GM21447 (cell line): ENCODE data around the gene NCEH1.
A peak's percentile ranks its signal among the peaks of the same experiment; 100 is the strongest.

ENCODE experiments used
- ATAC-seq: cut with Tn5 transposase; IDR thresholded peaks from one replicate; pipeline ENCODE4 v1.9.1; 2021; ENCODE audit not compliant: unreplicated experiment

The NCEH1 gene

DNA sequence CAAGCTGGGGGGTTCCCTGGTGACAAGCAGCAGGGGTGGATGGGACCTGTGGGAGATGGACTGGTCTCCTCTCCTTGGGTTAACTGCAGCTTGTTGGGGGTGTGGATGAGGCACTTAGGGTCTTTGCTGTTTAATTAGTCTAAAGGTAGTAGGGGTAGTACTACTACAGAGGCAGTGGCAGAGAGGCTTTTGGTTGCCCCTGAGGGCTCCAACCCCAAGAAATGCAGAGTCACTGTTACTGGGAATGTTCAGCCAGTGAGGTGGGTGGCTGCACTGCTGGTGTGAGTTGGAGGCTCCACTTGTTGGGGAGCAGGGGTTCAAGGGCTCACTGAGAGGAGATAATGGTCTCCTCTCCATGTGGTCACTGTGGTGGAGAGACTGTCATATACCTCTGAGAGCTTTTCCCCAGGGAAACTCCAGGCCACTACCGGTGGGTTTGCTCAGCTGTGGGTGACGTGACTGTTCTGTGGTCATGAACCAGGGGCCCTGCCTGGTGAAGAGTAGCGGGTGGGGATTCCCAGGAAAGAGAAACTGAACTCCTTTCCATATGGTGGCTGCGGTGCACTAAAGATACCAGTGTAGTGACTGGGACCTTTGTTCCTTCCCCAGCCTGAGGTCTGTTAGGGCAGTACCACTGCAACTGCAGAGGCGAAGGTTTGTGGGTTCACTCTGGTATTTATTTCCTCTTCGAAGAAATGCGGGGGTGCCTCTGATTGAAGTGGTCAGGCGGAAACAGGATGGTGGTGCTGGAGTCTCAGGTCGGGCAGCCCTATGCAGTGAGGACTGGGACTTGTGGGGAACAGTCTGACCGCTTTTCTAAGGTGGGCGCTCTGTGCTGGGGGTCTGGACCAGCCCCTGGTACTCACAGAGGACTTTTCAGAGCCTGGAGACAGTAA, 118.7 kb downstream of the NCEH1 start:
- peak; percentile 87 for ATAC-seq

DNA sequence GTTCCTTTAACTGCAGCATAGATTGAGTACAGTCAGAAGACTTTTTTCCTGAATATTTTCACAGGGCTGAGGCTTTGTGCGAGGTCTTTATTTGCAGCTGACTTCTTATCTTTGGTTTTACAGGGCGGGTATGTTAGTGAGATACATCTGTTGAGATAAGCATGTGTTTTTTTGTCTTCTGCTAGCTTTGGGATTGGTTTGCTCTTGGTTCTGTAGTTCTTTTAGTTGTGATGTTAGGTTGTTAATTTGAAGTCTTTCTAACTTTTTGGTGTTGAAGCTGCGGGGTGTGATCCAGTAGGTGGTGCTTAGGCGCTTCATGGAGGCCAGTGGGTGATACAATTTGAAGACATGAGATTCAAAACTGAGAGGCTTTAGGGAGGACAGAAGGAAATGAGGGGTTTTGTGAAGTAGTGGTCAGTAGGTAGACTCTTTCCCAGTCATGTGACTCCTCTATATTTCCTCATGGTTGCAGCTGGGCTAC, 119.7 kb downstream of the NCEH1 start:
- no peak for ATAC-seq

DNA sequence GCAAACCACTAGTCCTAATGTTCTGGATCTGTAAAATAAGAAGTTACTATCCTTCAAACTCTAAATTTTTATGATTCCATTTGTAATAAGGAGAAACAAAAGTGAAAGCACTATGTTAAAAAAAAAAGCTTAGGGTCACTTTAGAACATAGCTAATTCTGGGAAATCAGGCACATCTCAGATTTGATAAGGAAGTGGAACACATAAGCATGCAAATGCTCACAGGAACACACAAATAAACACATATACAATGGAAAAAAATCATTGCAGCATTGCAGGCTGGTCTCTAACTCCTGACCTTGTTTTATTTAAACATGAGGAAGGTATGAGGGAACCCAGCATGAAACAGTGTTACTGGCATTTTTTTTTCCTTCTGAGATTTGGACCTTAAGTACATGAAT, 124.4 kb downstream of the NCEH1 start:
- ATAC-seq, result no peak

DNA sequence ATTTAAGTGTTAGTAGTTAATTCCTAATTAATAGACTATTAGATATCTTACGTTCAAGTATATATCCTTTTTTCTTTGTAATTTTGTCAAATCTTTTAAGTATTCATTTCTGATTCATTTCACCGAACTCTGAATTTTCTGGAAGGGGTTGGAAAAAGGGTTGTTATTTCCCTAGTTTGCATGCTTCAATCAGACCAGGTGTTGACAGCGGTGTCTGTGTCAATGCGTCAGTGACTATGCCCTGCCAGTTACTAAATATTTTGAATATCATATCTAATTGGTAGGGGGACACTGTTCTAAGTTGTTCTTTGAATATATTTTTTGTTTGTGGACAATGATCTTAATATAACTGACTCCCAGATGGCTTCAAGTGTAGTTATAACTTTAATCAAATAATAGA, 124.9 kb downstream of the NCEH1 start:
- ATAC-seq, result no peak

DNA sequence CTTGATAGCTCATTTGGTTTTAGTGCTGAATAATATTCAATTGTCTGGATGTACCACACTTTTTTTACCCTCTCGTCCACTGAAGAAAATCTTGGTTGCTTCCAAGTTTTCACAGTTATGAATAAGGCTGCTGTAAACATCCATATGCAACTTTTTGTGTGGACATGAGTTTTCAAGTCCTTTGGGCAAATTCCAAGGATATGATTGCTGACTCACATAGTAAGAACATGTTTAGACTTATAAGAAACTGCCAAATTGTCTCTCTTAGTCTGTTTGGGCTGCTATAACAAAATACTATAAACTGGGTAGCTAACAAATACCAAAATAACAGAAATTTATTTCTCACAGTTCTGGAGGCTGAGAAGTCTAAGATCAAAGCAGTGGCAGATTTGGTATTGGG, 128.2 kb downstream of the NCEH1 start:
- no peak for ATAC-seq

DNA sequence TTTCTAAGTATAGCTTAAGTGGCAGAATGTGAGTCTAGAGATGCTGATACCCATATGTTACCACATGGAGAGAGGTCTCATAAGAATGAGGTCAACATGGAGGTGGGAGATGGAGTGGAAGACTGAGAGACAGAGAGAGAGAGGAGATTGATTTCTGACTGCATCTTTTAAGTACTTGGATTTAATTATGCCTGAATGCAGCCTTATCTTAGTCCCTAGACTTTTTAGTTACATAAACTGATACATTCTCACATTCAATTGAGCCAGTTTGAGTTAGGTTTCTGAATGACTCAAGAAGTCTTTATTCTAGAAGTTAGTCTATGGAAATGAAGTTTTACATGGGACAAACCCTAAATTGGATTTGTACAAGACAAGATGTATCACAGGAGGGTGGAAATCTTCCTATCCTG, 129.1 kb downstream of the NCEH1 start:
- no peak for ATAC-seq

DNA sequence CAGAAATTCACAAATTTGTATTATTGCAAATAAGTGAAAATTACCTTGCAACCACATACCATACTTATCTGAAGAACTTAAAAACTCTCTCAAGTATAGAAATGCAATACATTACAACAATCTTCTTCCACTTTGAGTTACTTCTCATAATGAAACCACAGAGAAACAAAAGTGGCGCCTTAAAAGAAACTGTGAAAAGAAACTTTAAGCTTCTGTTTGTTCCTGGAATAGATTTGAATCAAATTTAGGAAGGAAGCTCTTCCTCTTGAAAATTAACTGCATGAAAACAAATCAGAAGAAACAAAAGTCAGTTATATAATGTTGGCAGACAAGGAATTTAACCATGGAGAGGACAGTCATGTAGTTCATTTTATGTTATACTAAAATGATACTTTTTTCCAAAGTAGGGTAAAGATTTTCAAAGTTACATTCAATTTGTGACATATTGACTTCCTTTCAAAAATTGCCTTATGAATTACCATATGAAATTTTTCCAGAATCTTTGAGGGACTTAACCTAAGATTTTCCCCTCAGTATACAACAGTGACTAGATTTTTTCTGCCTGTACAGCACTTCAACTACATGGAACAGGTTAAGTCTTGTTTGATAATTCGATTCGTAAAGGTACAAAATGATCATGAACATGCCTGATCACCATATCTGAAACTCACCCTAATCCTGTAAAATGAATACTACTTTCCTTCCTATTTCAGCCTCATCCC, 130.0 kb downstream of the NCEH1 start:
- ATAC-seq, result peak; percentile 72
